Ramos (cell line): ENCODE measurements around the gene AP4E1.
"Not testable (repeated sequence)": the region's sequence is repeated elsewhere in the genome, so short reads cannot be mapped to it uniquely, and the experiment has no call there.

Experiments
- in situ Hi-C: fragments of 300-500 bp; cut with MboI; formaldehyde crosslinking; loops from one replicate; pipeline ENCODE4 v1.14.3; 2022; ENCODE audit warnings: low sequenced_read_pairs; ENCODE audit not compliant: unreplicated experiment

Gene AP4E1

DNA sequence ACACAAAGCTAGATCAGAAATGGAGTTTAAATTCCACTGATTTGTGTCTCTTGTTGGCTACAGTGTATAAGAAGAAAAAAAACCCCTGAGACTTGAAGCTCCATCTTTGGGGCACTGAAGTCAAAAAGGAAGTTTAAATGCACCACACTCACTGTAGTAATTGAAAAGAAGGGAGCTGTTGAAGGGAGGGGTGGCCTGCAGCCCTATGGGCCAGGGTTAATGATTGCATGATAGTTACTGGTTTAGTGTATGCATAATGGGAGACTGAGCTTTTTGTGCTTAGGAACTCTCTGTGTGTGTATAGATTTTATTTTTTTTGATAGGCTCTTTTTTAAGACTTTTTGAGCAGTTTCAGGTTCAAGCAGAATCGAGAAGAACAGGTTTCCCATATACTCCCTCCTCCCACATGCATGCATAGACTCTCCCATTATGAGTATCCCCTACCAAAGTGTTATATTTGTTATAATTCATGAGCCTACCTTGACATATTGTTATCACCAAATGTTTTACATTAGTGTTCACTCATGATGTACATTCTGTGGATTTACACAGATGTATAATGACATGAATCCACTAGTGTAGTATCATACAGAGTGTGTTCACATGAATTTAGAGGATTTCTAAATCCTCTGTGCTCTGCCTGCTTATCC, 98.0 kb downstream of the AP4E1 start:
- in situ Hi-C loops, result no loop called here

GRCh38 chr15:51007131-51007666, 98.7 kb downstream of the AP4E1 start:
- in situ Hi-C loops, result no loop called here

GRCh38 chr15:51011212-51011611, 102.7 kb downstream of the AP4E1 start:
- in situ Hi-C loops, result no loop called here

DNA sequence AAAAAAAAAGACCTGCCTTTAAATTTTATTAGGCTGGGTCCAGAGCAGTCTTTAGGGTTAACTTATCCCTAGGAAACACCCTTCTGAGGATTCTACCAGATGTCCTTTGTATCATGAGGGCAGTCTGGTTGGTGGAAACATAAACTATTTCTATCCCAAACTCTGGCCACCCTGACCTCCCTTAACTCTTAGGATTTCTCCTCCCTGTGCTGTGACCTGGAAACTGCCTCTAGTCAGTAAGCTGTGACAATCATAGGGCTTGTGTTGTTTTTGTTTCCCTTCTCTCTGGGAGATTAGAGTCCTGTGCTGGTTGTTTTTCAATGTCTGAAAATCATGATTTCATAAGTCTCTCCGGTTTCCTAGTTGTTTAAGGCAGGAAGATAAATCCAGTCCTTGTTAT, 108.1 kb downstream of the AP4E1 start:
- in situ Hi-C loops, result no loop called here

DNA sequence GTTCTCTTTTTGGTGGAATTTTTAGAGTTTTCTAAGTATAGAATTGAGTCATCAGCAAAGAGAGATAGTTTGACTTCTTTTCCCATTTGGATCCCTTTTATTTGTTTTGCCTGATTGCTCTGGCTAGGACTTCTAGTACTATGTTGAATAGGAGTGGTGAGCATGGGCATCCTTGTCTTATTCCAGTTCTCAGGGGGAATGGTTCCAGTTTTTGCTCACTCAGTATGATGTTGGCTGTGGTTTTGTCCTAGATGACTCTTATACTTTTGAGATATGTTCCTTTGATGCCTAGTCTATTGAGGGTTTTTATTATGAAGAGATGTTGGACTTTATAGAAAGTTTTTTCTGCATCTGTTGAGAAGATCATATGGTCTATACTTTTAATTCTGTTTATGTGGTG, 113.7 kb downstream of the AP4E1 start:
- in situ Hi-C loops, result no loop called here

- in situ Hi-C loops, result no loop called here
These were observed 115.0 kb downstream of the AP4E1 start for GRCh38 chr15:51023499-51023898.

DNA sequence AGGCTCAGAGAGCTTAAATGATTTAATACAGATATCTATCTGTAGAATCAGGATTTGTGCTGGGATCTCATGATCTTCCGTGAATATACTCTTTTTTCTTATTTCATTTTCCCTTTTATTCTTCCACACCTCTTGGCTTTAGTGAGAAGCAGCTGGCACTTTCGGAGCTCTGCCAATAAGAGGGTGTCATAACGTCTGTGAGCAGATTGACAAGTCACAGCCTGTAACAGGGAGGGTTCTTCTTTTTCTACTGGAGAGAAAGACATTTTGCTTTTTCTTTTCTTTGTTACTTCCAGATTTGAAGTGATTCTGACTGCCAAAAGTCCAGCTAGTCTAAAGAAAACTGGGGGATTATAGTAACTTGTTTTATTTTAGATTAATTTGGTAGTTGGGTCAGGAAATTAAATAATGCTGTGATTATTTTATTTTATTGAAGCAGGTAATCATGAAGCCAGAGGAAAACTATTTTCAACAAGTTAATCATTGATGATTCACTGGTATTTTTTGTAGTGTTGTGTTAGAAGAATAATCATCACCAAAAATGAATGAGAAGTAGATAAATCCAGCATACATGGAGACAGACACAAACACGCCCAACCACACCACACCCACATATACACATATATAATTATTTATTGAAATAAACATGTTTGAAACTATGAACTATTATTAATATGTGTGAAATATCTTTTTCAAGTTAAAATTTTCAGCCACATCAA, 116.4 kb downstream of the AP4E1 start:
- in situ Hi-C loops, result no loop called here

DNA sequence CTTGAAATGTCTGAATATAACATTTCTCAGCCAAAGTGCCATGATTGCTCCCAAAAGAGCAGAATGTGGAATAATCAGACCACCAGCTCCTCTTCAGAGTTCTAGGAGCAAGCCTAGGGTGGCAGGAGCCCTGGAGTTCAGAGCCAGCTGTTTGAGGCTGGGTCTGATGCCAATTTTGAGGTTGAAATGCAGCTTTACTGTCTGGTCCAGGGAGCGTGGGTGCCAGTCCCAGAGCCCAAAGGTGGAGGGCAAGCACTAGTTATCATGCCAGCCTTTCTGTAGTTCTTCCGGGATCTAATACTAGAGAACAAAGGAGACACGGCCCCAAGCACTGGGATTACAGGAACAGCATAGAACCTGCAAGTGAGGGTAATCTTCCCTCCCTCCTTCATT, 117.0 kb downstream of the AP4E1 start:
- in situ Hi-C loops, result no loop called here

DNA sequence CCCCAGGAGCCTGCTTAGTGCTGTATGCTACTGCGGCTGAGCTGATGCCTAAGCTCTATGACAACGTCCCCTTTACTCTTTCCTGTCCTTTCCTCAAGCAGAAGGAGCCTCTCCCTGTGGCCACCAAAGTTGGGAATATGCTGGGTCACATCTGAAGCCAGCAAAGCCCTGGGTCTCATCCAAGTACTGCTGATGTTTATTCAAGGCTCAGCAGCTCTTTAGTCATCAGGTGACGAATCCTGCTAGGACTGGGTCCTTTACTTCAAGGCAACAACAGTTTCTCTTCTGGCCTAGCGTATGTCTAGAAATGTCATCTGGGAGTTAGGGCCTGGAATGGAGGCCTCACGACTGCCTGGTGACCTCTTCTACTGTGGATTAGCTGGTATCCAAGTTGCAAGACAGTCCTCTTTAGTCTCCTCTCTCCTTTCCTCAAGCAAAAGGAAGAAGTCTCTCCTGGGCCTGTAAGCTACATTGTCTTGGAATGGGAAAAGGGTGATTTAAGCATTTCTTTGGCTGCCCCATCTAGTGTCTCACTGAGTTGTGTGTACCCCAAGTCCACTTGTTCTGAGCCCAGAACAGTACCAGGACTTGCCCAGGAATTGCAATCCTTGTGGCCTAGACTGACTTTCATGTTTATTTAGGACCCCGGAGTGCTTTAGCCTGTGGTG, 122.3 kb downstream of the AP4E1 start:
- in situ Hi-C loops, result no loop called here

GRCh38 chr15:51037474-51037873, 129.0 kb downstream of the AP4E1 start:
- in situ Hi-C loops, result not testable (repeated sequence)

GRCh38 chr15:51038162-51038973, 129.9 kb downstream of the AP4E1 start:
- in situ Hi-C loops, result no loop called here

DNA sequence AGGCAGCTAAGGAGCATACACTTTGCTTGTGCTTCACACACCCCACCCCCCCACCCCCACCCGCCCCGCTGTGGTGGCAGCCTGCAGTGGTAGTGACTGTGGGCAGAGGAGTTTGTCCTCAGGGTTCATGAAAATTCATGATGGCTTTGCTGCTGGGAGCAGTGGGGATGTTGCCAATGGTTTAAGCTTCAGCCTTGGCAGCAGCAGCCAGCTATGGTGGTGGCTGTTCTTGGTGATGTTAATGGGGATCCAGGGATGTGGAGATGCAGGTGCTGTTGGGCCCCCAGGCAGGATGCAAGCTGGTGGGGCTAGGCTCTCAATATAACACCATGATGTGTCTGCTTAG, 130.5 kb downstream of the AP4E1 start:
- in situ Hi-C loops, result no loop called here

- in situ Hi-C loops, result no loop called here
These were observed 135.7 kb downstream of the AP4E1 start for GRCh38 chr15:51044037-51044727.

DNA sequence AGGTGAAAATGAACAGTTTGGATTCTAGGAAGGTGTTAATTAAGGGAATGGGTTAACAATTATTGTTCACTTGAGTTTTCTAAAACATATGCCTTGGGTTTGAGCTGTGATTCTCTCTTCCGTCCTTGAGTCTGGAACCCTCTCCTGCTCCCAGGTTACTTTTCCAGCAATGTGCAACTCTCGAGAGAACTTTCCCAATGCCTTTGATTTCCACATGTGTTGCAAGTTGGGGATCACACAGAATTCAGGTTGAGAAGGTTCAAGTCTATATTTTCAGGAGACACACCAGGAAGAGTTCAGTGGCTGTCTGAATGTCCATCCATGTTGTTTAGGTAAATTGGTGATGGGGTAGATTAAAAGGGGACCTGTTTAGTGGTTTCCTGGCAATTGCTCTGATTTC, 137.5 kb downstream of the AP4E1 start:
- in situ Hi-C loops, result no loop called here

GRCh38 chr15:51046799-51047449, 138.4 kb downstream of the AP4E1 start:
- in situ Hi-C loops, result no loop called here

- in situ Hi-C loops, result no loop called here
These were observed 139.8 kb downstream of the AP4E1 start for GRCh38 chr15:51048308-51048707.

- in situ Hi-C loops, result no loop called here
These were observed 140.6 kb downstream of the AP4E1 start for GRCh38 chr15:51049081-51049480.

- in situ Hi-C loops, result no loop called here
These were observed 143.3 kb downstream of the AP4E1 start for GRCh38 chr15:51051776-51052175.

- in situ Hi-C loops, result no loop called here
These were observed 145.1 kb downstream of the AP4E1 start for GRCh38 chr15:51053571-51053970.

GRCh38 chr15:51054535-51054934, 146.1 kb downstream of the AP4E1 start:
- in situ Hi-C loops, result no loop called here
